Measurements from ENCODE around the gene TEX26.

The TEX26 gene

GRCh38 chr13:30898070-30898469 lies 34.4 kb upstream of the TEX26 start:
- no peak overlapping the region for H3K4me3 ChIP-seq (ENCODE audit: low read depth, low read length)
- TF ChIP-seq POLR2A (IDR thresholded peaks at IDR 0.05; ENCODE audit: extremely low read depth, insufficient read length) (no peak), CTCF (IDR thresholded peaks at IDR 0.05; ENCODE audit: low read depth, low read length) (no peak), MYC (IDR thresholded peaks at IDR 0.05; ENCODE audit: low read depth, low read length) (no peak), MAX (IDR thresholded peaks at IDR 0.05; ENCODE audit: low read depth, low read length) (no peak)
- no peak for DNase-seq (ENCODE audit: low read depth)

- DNase-seq (ENCODE audit: low read depth), result no peak
- H3K4me3 ChIP-seq (ENCODE audit: low read depth, low read length), result no peak overlapping the region
- no peak for TF ChIP-seq MYC (IDR thresholded peaks at IDR 0.05; ENCODE audit: low read depth, low read length)
These were observed 33.7 kb upstream of the TEX26 start for GRCh38 chr13:30898678-30899241.

GRCh38 chr13:30900436-30900835 lies 32.0 kb upstream of the TEX26 start:
- TF ChIP-seq POLR2A (IDR thresholded peaks at IDR 0.05; ENCODE audit: extremely low read depth, insufficient read length) (no peak), MYC (IDR thresholded peaks at IDR 0.05; ENCODE audit: low read depth, low read length) (no peak), CTCF (IDR thresholded peaks at IDR 0.05; ENCODE audit: low read depth, low read length) (no peak), MAX (IDR thresholded peaks at IDR 0.05; ENCODE audit: low read depth, low read length) (no peak)
- H3K4me3 ChIP-seq (ENCODE audit: low read depth, low read length), result no peak overlapping the region
- DNase-seq (ENCODE audit: low read depth), result no peak

- TF ChIP-seq MAX (IDR thresholded peaks at IDR 0.05; ENCODE audit: low read depth, low read length) (no peak), POLR2A (IDR thresholded peaks at IDR 0.05; ENCODE audit: extremely low read depth, insufficient read length) (no peak), CTCF (IDR thresholded peaks at IDR 0.05; ENCODE audit: low read depth, low read length) (no peak), MYC (IDR thresholded peaks at IDR 0.05; ENCODE audit: low read depth, low read length) (no peak)
- no peak for DNase-seq (ENCODE audit: low read depth)
- H3K4me3 ChIP-seq (ENCODE audit: low read depth, low read length), result no peak overlapping the region
These were observed 31.3 kb upstream of the TEX26 start for GRCh38 chr13:30900952-30901749.

- TF ChIP-seq MYC (IDR thresholded peaks at IDR 0.05; ENCODE audit: low read depth, low read length) (no peak), POLR2A (IDR thresholded peaks at IDR 0.05; ENCODE audit: extremely low read depth, insufficient read length) (no peak), CTCF (IDR thresholded peaks at IDR 0.05; ENCODE audit: low read depth, low read length) (no peak), MAX (IDR thresholded peaks at IDR 0.05; ENCODE audit: low read depth, low read length) (no peak)
- DNase-seq (ENCODE audit: low read depth), result no peak
- no peak overlapping the region for H3K4me3 ChIP-seq (ENCODE audit: low read depth, low read length)
These were observed 28.4 kb upstream of the TEX26 start for GRCh38 chr13:30904043-30904442.

GRCh38 chr13:30905932-30906383 lies 26.5 kb upstream of the TEX26 start, which contains the start of gene MEDAG:
MEDAG (plus strand) TSS chr13:30906271; CDS start chr13:30906516, 245 bp downstream.
- H3K4me3 ChIP-seq (ENCODE audit: low read depth, low read length), result no peak within 1 kb of the TSS
- TF ChIP-seq CTCF (IDR thresholded peaks at IDR 0.05; ENCODE audit: low read depth, low read length), result no peak
- no peak for TF ChIP-seq POLR2A (IDR thresholded peaks at IDR 0.05; ENCODE audit: extremely low read depth, insufficient read length)
- TF ChIP-seq MAX (IDR thresholded peaks at IDR 0.05; ENCODE audit: low read depth, low read length), result no peak
- no peak for TF ChIP-seq MYC (IDR thresholded peaks at IDR 0.05; ENCODE audit: low read depth, low read length)

More at GRCh38 chr13:30905932-30906383, 26.5 kb upstream of the TEX26 start, which contains the start of gene MEDAG:
- no peak for DNase-seq (ENCODE audit: low read depth)
